HG03064 (cell line): Measurements from ENCODE around the gene NEDD4L.

ENCODE experiments used
- ATAC-seq: cut with Tn5 transposase; IDR thresholded peaks from one replicate; pipeline ENCODE4 v1.9.1; 2021; ENCODE audit warnings: low read depth; ENCODE audit not compliant: unreplicated experiment

The NEDD4L gene

DNA sequence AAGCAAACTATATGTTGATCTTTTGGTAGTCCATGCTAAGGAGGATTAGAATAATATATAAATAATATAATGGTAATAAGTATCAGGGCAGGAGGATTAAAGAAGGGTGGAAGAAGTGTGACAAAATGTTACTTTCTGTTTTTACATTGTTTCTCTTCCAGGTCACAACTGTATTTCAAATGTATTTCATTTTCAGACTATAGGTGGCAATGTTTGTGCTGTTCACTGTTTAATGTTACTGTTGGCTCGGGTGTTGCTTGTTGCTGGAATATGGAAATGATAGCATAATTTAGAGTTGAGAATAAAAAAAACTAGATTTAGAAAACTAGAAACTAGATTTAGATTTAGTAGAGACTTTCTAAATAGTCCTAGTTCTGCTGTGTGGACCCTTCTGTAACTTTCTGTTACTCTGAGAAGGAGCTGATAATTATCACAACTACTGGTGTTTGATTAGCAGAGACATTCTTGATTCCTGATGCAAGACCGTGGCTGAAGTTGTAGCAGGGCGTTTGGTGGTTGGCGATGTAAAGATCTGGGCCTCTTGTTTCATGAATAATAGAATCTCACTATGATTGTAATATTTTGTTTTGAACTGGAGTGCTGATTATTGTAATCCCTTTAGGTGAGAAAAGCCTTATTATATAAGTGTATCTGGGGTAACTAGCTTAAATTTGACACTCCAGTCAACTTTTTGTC, 7.9 kb downstream of the NEDD4L start:
- ATAC-seq: no peak

DNA sequence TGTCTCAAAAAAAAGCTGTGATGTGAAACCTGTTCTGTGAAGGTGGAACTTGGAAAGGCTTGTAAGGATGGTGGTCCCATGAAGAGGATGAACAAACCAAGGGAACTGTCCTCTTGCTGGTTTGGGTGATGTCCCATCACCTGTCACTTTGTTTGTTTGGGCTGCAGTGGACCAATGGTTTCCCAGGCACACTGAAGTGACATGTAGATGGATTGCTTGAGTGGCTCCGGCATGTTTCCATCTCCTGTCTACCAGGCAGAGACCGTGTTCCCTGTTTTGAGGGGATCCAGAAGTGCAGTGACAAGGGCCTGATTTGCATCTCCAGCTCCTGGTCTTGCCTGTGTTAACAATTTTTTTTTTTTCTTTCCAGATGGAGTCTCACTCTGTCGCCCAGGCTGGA, 8.9 kb downstream of the NEDD4L start:
- ATAC-seq: no peak

DNA sequence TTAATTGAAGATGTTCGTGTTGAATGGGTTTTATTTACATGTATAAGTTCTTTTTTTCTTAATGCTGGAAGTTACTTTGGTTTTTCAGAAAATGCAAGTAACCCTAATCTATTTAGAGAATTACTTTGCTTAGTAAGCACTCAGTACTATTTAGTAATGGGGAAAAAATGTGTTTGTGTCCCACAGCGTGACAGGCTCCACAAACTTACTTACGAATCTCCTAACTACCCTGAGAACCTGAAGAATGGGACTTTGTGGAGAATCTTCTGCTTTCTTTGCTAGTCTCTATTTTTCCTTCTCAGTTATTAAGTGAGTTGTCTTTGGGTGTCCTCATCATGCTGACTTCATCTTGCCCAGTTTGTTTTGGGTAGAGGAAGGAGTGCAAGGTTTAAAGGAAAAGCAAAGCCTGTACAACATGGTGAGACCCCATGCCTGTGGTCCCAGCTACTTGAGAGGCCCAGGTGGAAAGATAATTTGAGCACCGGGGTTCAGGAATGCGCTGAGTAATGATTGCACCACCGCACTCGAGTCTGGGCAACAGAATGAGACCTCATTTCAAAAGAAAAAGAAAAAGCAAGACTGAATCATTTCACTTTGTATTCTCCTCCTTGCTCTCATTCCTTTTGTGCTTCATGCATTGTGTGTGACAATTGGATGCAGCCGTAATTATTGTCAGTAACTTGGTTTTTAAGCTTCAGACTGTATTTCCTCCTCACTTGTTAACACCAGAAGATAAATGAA, 10.2 kb downstream of the NEDD4L start:
- no peak for ATAC-seq

DNA sequence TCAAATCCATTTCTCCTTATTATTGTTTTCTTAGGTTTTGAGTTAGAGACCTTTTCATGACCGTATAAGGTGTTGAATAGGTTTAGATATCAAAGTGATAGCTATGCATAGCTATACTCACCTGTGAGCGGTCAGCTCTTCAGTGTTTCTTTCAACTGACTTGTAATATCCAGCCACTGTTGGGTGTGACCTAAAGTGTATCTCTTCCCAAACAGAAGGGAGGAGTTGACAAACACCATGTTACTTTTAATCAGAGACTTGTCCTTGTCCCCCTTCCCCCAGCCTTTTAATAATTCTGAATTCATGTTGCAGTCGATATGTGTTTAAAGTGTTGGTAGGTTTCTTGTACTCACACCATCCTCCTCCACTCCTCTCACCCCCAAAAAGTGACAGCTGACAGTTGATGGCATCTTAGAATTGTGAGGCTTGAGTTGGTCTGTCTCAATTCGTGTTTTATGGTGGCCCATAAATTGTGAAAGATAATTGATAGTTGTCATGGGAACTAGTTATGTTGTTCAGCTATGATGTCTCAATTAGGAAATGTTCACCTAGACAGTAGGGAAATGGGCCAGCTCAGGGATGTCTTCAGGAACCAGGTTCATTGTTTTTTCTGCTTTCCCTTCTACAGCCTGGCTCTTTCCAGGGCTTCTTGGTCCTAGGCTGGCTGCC, 12.0 kb downstream of the NEDD4L start:
- ATAC-seq: no peak

DNA sequence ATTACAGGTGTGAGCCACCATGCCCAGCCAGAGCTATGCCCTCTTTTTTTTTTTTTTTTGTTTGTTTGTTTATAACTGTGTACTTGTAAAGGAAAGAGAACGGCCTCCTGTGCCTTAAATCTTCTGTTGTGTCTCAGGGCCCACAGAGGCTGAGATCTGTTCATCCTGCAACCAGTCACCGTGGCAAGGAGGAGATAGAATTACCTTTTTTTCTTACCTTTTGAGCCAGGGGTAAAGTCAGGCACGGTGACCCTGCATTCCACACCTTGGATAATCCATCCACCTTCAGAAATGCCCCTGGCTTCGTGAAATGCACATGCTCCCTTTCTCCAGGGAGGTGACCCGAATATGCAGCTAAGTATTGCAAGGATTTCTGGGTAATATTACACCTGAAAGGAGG, 12.8 kb downstream of the NEDD4L start:
- no peak for ATAC-seq

DNA sequence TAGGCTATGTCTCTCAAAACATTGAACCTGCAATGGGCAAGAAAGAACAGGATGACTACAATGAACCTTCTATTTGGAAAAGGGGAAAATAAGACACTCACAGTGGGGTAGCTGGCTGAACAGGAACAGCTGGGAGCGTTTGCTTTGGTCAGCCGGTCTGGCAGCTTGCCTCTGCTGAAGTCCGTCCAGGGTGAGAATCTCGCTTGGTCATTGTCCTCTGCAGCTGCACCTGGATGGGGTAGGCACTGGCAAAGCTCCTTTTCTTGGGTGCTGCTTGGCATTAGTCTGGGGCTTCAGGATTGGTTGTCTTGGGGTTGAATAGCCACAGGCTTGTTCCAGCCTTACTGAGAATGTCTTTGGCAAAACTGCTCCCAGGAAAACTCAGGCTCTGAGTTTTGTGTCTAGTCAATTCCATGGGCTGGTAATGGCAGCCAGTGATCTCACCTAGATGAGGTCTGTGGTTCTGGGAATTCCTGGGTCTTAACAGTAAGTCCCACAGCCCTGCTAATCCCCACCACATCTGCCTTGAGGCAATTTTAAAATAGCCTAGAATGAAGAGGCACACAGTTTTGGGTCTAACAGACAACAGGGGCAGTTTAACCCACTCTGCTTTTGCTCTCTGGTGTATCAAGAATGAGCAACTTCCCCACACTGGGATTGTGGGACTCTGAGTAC, 13.4 kb downstream of the NEDD4L start:
- ATAC-seq: no peak

DNA sequence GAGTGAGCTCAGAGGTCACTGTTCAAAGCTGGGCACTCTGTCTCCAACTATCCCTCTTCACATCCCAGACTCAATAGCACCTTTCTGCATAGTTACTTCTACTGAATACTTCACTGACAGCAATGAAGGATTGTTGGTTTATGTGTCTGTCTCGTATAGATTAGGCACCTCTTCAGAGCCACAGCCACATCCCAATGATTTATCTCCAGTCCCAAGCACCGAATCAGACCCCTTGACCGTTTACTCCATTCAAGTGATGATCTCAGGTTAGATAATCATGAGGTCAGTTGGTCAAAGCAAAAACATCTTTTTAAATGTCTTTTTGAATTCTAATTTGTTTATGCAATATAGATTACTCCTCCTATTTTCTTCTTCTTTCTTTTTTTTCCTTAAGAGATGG, 14.7 kb downstream of the NEDD4L start:
- no peak for ATAC-seq

DNA sequence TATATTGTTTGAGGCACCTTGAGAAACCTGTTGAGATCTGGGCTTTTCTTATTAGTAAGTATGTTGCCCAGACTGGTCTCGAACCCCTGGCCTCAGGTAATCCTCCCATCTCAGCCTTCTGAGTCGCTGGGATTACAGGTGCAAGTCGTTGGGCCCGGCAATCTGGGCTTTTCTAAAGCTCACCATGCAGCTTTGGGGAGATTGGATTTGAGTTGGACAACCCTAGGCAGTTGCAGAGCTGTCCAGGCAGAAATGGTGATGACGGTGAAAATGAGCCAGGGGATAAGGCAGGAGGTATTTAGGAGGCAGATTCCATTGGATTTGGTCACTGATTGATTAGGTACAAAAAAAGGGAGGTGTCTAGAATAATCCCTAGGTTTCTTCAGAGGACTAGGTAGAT, 16.2 kb downstream of the NEDD4L start:
- ATAC-seq: no peak

DNA sequence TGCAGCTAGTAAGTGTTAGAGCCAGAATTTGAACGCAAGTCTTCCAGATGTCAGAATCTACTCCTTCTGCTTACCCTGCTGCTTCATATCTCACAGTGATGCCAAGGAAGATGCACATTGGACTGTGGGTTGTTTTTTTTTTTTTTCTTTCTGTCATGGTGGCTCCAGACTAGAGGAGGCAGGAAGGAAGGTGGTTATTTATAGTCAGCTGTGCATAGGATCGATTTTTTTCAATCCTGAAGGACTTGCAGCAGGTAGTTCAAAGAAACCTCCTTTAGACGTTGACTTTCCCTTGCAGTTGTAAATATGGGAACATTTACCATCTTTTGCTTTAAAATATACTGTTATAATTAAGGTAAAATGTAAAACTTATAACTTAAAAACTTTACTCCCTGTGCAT, 17.3 kb downstream of the NEDD4L start:
- no peak for ATAC-seq

DNA sequence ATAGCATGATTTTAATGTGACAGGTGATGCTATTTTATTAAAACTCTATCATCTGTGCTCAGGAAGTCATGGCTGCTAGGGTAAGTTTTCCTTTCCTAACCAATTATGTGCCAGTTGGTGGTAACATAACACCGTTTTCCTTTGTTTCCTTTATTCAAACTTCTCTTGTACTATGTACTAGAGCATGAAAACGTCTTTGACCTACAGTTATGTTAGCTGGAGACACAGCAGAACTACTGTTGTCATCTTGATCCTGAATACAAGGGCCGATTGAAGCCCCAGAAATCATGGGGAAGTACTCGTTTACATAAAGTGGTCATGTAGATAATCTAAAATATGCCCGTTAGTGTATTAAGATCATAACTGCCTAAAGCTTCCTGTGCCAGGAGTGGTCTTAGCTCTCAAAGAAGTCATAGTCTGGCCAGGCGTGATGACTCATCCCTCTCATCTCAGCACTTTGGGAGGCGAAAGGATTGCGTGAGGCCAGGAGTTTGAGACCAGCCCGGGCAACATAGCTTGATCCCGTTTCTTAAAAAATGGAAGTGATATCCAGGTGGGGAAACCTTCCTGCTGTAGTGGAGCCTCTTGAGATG, 20.5 kb downstream of the NEDD4L start:
- ATAC-seq: no peak

DNA sequence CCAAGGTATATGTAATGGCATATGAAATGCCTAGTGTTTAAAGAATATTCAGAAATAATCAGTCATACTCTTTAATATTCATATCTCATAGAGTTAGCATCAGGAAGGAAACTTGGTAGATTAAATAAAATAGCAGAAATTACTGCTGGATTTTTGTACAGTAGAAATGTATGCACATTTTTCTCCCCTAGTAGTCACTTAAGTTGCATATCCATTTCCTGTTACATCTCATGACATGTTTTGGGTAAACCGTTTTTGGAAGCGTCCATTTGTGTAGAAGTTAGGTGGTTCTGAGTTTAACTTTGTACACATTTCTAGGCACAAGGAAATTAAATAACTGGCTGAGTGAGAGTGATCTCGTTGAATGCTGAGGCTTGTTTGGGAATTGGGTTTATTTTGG, 21.9 kb downstream of the NEDD4L start:
- ATAC-seq: no peak

DNA sequence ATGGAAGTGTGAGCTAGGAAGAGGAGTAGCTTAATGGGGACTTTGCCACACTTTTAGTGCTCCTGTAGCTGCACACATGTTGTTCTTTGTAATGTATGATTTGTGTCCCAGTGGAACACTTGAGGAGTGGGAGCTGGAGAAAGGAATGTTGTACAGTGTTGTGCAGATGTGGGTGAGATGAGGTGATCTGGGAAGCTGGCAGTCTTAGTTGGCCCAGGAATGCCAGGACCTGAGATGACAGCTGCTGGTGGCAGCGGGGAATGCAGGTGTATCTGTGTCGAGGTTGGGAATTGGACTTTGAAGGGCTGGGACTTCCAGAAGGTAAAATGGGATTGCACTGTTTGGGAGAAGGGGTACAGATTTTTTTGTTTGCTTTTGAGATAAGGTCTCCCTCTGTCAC, 23.6 kb downstream of the NEDD4L start:
- ATAC-seq: no peak

DNA sequence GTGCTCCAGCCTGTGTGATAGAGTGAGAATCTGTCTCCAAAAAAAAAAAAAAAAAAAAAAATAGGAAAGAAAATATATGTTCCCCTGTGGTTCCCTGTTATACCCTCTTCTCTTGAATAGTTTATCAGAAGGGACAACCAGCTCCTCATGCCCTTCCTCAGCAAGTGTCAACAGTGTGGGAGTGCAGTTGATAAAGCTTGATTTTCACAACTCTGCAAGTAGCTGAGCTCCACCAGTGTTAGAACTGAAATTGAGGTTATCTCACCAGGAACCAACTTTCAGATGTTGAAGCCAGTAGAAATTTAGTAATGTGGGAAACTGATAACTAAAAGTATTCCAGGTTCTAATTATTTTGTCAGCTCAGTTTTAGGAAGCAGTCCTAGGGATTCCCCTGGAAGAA, 25.1 kb downstream of the NEDD4L start:
- no peak for ATAC-seq

DNA sequence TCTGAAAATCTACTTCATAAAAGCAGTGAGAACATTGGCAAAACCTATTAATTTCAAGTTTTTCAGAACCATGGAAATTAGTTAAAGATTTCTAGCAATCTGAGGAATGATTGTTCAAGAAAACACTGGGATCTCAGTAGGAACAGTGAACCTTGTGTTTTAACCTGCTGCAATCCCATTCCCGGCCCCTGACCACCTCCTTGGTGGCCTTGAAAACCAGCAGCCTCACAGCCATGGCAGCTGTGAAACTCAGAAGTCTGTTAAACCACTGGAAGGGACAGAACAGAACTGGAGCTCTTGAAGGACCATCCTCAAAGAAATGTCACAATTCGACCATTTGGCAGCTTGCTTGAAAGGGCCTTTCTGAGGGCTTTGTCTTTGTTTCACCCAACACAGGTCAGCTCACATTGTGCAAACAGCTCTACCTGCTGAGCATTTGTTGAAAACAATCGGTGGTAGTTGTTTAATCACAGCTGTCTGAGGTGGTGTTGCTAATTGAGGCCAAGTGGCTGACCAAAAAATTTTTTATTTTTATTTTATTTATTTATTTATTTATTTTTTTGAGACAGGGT, 25.8 kb downstream of the NEDD4L start:
- no peak for ATAC-seq

DNA sequence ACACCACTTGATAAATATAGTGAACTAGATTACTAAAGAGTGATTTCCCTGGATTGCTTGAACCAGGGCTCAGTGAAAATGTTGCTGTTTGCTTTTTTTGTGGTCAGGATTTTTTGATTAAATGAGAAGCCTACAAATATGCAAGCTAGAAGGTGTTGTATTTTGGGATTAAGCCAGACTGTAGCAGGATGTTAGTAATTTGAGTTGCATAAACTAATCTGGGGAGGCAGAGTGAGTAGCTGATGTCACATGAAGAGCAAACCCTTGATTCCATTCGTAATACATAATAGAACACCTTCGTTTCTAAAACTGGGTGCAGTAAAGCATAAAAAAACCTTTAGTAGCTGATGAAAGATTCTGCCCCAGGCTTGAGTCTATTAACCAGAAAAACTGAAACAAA, 32.0 kb downstream of the NEDD4L start:
- ATAC-seq: no peak

DNA sequence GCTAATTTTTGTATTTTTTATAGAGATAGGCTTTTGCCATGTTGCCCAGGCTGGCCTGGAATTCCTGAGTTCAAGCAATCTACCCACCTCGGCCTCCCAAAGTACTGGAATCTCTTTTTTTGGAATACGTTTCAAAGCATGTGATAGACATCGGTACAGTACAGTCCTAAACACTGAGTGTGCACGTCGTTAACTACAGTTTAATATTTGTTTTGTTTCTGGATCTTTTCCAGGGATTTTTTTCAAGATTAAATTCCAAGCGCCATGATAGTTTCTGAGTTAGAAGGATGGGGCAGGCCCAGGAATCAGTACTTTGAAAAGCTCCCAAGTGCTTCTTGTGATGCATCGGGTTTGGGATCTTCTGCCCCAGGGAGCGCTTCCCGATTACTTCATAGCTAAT, 33.3 kb downstream of the NEDD4L start:
- ATAC-seq: no peak

DNA sequence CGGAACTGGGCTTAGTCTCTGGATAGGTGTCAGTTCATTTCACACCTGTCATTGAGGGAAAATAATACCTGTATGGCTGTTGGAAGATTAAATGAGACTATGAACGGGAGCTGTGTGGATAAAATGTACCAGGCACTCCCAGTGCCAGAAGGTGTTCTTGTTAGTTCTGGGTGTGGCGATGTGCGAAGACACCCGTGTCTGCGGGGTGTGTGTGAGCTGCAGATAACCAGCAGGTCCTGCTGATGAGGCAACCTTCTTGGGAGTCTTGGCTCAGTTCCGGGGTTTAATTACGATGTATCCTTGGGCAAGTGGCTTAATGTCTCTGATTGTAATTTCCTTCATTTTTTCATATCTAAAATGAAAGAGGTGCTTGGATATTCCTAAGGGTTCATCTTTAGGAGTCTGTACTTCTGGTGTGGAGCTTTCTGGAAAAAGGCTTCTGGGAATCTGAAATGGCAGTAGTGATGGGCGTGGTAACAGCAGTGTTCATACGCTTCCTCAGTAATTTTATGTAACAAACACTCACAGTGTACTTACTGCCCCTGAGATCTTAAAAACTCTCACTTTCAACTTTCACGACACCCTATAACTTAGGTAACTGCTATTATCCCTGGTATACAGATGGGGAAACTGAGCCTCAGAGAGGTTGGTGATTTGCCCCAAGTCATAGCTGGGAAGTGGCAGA, 35.0 kb downstream of the NEDD4L start:
- no peak for ATAC-seq

DNA sequence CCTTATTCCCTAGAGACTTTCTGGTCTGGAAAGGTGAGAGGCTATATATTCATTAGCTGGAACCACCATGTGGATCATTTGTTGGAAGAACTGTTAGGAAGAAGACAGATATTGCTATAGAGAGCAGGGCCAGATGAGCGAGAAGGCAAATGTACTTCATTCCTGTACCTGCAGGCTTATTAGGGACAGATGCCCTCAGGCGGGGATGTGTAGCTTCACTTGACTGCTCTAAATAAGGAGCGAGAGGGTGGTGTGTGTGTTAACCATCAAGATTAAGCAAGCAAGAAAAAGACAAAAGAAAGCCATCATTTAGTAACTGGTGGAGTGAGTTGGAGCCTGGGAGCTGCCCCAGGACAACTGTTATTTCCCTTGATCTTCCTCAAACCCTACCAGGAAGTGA, 36.4 kb downstream of the NEDD4L start:
- no peak for ATAC-seq

DNA sequence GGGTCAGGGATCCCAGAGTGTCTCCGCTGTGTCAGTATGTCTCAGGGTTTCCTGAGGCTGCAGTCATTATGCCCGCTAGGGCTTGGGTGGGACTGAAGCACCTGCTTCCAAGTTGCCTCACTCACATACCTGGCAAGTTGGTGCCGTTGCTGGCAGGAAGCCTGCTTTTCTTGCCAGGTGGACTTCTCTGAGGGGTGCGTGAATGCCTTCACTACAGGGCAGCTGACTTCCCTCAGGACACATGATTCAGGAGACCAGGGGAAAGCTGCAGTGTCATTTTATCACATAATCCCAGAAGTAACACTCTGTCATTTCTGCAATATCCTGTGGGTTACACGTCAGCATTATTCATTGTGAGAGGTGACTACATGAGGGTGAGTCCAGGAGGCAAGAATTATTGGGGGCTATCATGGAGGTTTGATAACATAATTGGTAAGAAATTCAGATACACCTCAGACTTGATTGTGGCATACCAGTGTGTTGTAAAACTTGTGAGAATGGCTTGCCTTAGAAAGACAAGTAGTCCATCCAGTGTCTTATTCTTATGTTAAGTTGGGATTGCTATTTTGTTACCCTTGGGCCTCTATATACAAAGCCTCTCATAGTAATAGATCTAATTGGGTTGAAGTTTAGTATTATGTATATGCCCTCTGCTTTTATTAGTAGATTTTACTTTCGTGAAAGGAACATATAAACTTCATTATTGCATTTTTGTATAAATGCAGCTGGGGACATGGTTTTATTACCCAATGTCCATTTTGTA, 44.1 kb downstream of the NEDD4L start:
- ATAC-seq: no peak
